GM21576 (cell line): Measurements from ENCODE around the gene MTFMT.

Experiments used
- ATAC-seq: cut with Tn5 transposase; IDR thresholded peaks from one replicate; pipeline ENCODE4 v1.9.1; 2021; ENCODE audit warnings: mild to moderate bottlenecking, moderate library complexity; ENCODE audit not compliant: unreplicated experiment

MTFMT gene

GRCh38 chr15:64989416-64990167 lies 39.8 kb downstream of the MTFMT start, which contains the start of gene SPG21:
TSS of gene SPG21 (minus strand) at chr15:64989914. CDS start at chr15:64983569, 6,345 bp downstream.
- ATAC-seq, result peak; percentile 91

- no peak for ATAC-seq
Measured at GRCh38 chr15:64987136-64987535, 42.3 kb downstream of the MTFMT start.

GRCh38 chr15:64985366-64986033 lies 43.9 kb downstream of the MTFMT start:
- no peak for ATAC-seq

GRCh38 chr15:64982472-64982871 lies 47.0 kb downstream of the MTFMT start:
- no peak for ATAC-seq

- no peak for ATAC-seq
Measured at GRCh38 chr15:64981812-64982431, 47.5 kb downstream of the MTFMT start.

- no peak for ATAC-seq
Measured at GRCh38 chr15:64979252-64979710, 50.2 kb downstream of the MTFMT start.

- no peak for ATAC-seq
Measured at GRCh38 chr15:64975390-64975789, 54.0 kb downstream of the MTFMT start.

- ATAC-seq, result no peak
Measured at GRCh38 chr15:64970698-64971097, 58.7 kb downstream of the MTFMT start.

- no peak for ATAC-seq
Measured at GRCh38 chr15:64969401-64969800, 60.0 kb downstream of the MTFMT start.

- no peak for ATAC-seq
Measured at GRCh38 chr15:64961013-64961412, 68.4 kb downstream of the MTFMT start.

- ATAC-seq, result no peak
Measured at GRCh38 chr15:64960153-64960552, 69.3 kb downstream of the MTFMT start.

- no peak for ATAC-seq
Measured at GRCh38 chr15:64959128-64959527, 70.3 kb downstream of the MTFMT start.

GRCh38 chr15:64954395-64954794 lies 75.0 kb downstream of the MTFMT start:
- ATAC-seq, result no peak

- no peak for ATAC-seq
Measured at GRCh38 chr15:64951777-64952418, 77.5 kb downstream of the MTFMT start.
